ENCODE results near the gene CPT2. TPM values are rescaled to one million over a fixed set of nuclear protein-coding genes. Genes with fewer than 3 reads are reported as not detected.

CPT2 gene
- total RNA-seq, 2 experiments from 2014 or later = 13.9 to 14.9 TPM

DNA sequence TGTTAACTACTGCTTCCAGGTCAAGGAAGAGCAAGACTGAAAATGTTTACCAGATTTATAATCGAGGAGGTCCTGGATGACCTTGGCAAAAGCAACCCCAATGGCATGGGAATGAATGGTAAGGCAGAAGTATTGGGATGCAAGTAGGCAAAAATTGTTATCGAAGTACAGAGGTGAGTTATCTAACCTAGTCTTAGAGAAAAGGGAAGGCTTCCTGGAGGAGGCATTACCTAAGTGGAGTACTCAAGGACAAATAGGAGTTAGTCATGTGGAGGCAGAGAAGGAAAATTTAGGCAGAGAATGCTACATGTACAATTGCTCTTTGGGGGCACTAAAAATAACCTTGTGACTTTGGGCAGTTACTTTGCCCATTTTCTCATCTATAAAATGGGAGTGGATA, 45.2 kb downstream of the CPT2 start:
- ChIA-PET POLR2A (no interaction called here), CTCF (no interaction called here)
- no peaks in the 10 kb centered on the region for H3K27me3 Mint-ChIP-seq
- no peaks in the 10 kb centered on the region for H3K9me3 Mint-ChIP-seq
- peaks cover 24% of the 10 kb centered on the region for H3K36me3 Mint-ChIP-seq (ENCODE audit: low read depth)
- H3K4me1 Mint-ChIP-seq = peaks cover 20% of the 10 kb centered on the region
- H3K27ac Mint-ChIP-seq = no peak overlapping the region
- H3K4me3 Mint-ChIP-seq = no peak overlapping the region
- no peak for DNase-seq

DNA sequence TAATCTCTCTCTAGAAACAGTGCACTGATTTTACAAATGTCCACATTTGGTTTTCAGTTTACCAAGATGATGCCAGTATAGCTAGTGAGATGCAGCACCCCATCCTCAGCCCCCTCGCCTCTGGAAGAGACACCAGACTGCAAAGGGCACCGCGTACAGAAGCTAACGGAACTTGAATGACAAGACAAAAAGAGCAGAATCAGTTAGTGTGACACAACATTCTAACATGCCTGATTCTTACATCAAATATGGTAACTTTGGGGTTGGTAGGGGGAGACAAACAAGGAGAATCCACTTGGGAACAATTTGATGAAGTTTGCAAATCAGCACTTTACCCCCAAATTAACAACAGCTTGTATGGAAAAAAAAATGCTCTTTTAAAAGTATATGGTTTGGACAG, 45.8 kb downstream of the CPT2 start:
- H3K27ac Mint-ChIP-seq = no peak overlapping the region
- no peaks in the 10 kb centered on the region for H3K27me3 Mint-ChIP-seq
- no peaks in the 10 kb centered on the region for H3K9me3 Mint-ChIP-seq
- H3K4me3 Mint-ChIP-seq = no peak overlapping the region
- ChIA-PET CTCF (no interaction called here), POLR2A (no interaction called here)
- H3K4me1 Mint-ChIP-seq = peaks cover 17% of the 10 kb centered on the region
- no peak for DNase-seq
- peaks cover 28% of the 10 kb centered on the region for H3K36me3 Mint-ChIP-seq (ENCODE audit: low read depth)

DNA sequence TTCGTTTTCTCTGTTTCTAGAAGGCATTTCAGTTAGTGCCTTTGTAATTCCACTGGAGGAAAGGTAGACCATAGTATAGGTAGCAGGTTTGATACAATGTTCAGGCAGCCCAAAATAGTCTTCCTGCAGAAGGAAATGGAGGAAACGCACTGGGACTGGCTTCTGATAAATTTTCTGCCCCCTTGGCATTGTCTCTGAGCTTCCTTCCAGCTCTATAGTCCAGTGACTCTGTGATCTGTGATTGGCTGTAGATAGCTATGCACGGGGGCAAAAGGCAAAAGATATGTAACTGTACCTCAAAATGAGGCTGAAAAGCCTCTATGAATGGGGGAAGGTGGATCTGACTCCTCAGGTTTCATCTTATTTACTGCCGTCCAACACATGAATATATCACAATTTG, 47.5 kb downstream of the CPT2 start:
- Mint-ChIP-seq H3K4me1 (peaks cover 2% of the 10 kb centered on the region), H3K27ac (no peak overlapping the region), H3K36me3 (ENCODE audit: low read depth) (peaks cover 30% of the 10 kb centered on the region), H3K4me3 (no peak overlapping the region), H3K9me3 (no peaks in the 10 kb centered on the region), H3K27me3 (no peaks in the 10 kb centered on the region)
- POLR2A ChIA-PET = no interaction called here
- no peak for DNase-seq
- CTCF ChIA-PET = no interaction called here

GRCh38 chr1:53246261-53247134, 49.9 kb downstream of the CPT2 start:
- ChIA-PET POLR2A (no interaction called here), CTCF (interaction anchor here (0.8 kb wide), 1 partner anchor 147 kb away, joined by 3 read pairs; no protein-coding TSS in a partner anchor)
- H3K4me3 Mint-ChIP-seq = no peak overlapping the region
- peaks cover 52% of the 10 kb centered on the region for H3K36me3 Mint-ChIP-seq (ENCODE audit: low read depth)
- H3K9me3 Mint-ChIP-seq = no peaks in the 10 kb centered on the region
- no peaks in the 10 kb centered on the region for H3K27me3 Mint-ChIP-seq
- no peaks in the 10 kb centered on the region for H3K4me1 Mint-ChIP-seq
- H3K27ac Mint-ChIP-seq = no peak overlapping the region
- no peak for DNase-seq

- no peak for DNase-seq
- ChIA-PET POLR2A (no interaction called here), CTCF (no interaction called here)
- H3K27ac Mint-ChIP-seq = no peak overlapping the region
- H3K4me1 Mint-ChIP-seq = no peaks in the 10 kb centered on the region
- peaks cover 60% of the 10 kb centered on the region for H3K36me3 Mint-ChIP-seq (ENCODE audit: low read depth)
- no peaks in the 10 kb centered on the region for H3K9me3 Mint-ChIP-seq
- no peaks in the 10 kb centered on the region for H3K27me3 Mint-ChIP-seq
- H3K4me3 Mint-ChIP-seq = no peak overlapping the region
These were observed 53.1 kb downstream of the CPT2 start for GRCh38 chr1:53249706-53250105.

- peaks cover 60% of the 10 kb centered on the region for H3K36me3 Mint-ChIP-seq (ENCODE audit: low read depth)
- no peaks in the 10 kb centered on the region for H3K4me1 Mint-ChIP-seq
- CTCF ChIA-PET = no interaction called here
- no peaks in the 10 kb centered on the region for H3K9me3 Mint-ChIP-seq
- no peak overlapping the region for H3K4me3 Mint-ChIP-seq
- POLR2A ChIA-PET = no interaction called here
- H3K27me3 Mint-ChIP-seq = no peaks in the 10 kb centered on the region
- H3K27ac Mint-ChIP-seq = no peak overlapping the region
- DNase-seq = no peak
These were observed 53.7 kb downstream of the CPT2 start for GRCh38 chr1:53250325-53250724.

- Mint-ChIP-seq H3K27me3 (no peaks in the 10 kb centered on the region), H3K27ac (no peak overlapping the region), H3K4me3 (no peak overlapping the region), H3K9me3 (no peaks in the 10 kb centered on the region), H3K4me1 (no peaks in the 10 kb centered on the region), H3K36me3 (ENCODE audit: low read depth) (peaks cover 70% of the 10 kb centered on the region)
- DNase-seq = no peak
- ChIA-PET POLR2A (interaction anchor here (0.6 kb wide), 1 partner anchor 324 kb away, joined by 4 read pairs; no protein-coding TSS in a partner anchor), CTCF (interaction anchor here (1.2 to 1.7 kb wide), 2 partner anchors 24 to 139 kb away, joined by 5 to 6 read pairs; no protein-coding TSS in a partner anchor)
These were observed 57.5 kb downstream of the CPT2 start for GRCh38 chr1:53254011-53254640.

- POLR2A ChIA-PET = no interaction called here
- CTCF ChIA-PET = interaction anchor here (1.7 kb wide), 1 partner anchor 138 kb away, joined by 6 read pairs; no protein-coding TSS in a partner anchor
- no peaks in the 10 kb centered on the region for H3K9me3 Mint-ChIP-seq
- no peak for DNase-seq
- H3K27ac Mint-ChIP-seq = no peak overlapping the region
- H3K27me3 Mint-ChIP-seq = no peaks in the 10 kb centered on the region
- peaks cover 70% of the 10 kb centered on the region for H3K36me3 Mint-ChIP-seq (ENCODE audit: low read depth)
- no peak overlapping the region for H3K4me3 Mint-ChIP-seq
- H3K4me1 Mint-ChIP-seq = no peaks in the 10 kb centered on the region
These were observed 58.4 kb downstream of the CPT2 start for GRCh38 chr1:53255031-53255430.

- DNase-seq = no peak
- Mint-ChIP-seq H3K36me3 (ENCODE audit: low read depth) (peaks cover 72% of the 10 kb centered on the region), H3K9me3 (no peaks in the 10 kb centered on the region), H3K4me1 (no peaks in the 10 kb centered on the region), H3K27ac (no peak overlapping the region), H3K4me3 (no peak overlapping the region), H3K27me3 (no peaks in the 10 kb centered on the region)
- ChIA-PET POLR2A (no interaction called here), CTCF (no interaction called here)
These were observed 60.2 kb downstream of the CPT2 start for GRCh38 chr1:53256511-53257453.

GRCh38 chr1:53257454-53258081, 60.9 kb downstream of the CPT2 start:
- Mint-ChIP-seq H3K4me3 (no peak overlapping the region), H3K36me3 (ENCODE audit: low read depth) (peaks cover 74% of the 10 kb centered on the region), H3K4me1 (no peaks in the 10 kb centered on the region), H3K9me3 (no peaks in the 10 kb centered on the region), H3K27me3 (no peaks in the 10 kb centered on the region), H3K27ac (no peak overlapping the region)
- DNase-seq = no peak
- ChIA-PET CTCF (no interaction called here), POLR2A (no interaction called here)

GRCh38 chr1:53258216-53258615, 61.6 kb downstream of the CPT2 start:
- ChIA-PET CTCF (no interaction called here), POLR2A (no interaction called here)
- Mint-ChIP-seq H3K27ac (no peak overlapping the region), H3K27me3 (no peaks in the 10 kb centered on the region), H3K4me1 (no peaks in the 10 kb centered on the region), H3K9me3 (no peaks in the 10 kb centered on the region), H3K4me3 (no peak overlapping the region), H3K36me3 (ENCODE audit: low read depth) (peaks cover 80% of the 10 kb centered on the region)
- no peak for DNase-seq

GRCh38 chr1:53259932-53260331, 63.3 kb downstream of the CPT2 start:
- H3K4me1 Mint-ChIP-seq = no peaks in the 10 kb centered on the region
- H3K4me3 Mint-ChIP-seq = no peak overlapping the region
- H3K27ac Mint-ChIP-seq = no peak overlapping the region
- H3K27me3 Mint-ChIP-seq = no peaks in the 10 kb centered on the region
- peaks cover 83% of the 10 kb centered on the region for H3K36me3 Mint-ChIP-seq (ENCODE audit: low read depth)
- ChIA-PET POLR2A (no interaction called here), CTCF (interaction anchor here (1.1 kb wide), 1 partner anchor 133 kb away, joined by 3 read pairs; no protein-coding TSS in a partner anchor)
- no peak for DNase-seq
- no peaks in the 10 kb centered on the region for H3K9me3 Mint-ChIP-seq
